Activated CD4-positive, alpha-beta T cell treated with anti-CD3 and anti-CD28 coated beads for 36 hours (primary cell): ENCODE data around the gene DIP2C. TPM values are rescaled to one million over a fixed set of nuclear protein-coding genes. Genes with fewer than 3 reads are reported as not detected.
"Not testable (repeated sequence)": the region's sequence is repeated elsewhere in the genome, so short reads cannot be mapped to it uniquely, and the experiment has no call there.

Source experiments
- ATAC-seq: fragments of 200-7000 bp; cut with Tn5 transposase; one replicate; pipeline ENCODE4 v1.10.0; 2021; ENCODE audit warnings: mild to moderate bottlenecking, moderate library complexity
- CTCF ChIA-PET: fragments of 350-600 bp; sonication (Branson Sonifier 250); formaldehyde crosslinking; loops from one replicate; lab custom pipeline; 2021; ENCODE audit warnings: antibody characterized with exemption; lab: Charles Lee
- POLR2A ChIA-PET: fragments of 350-600 bp; sonication (Branson Sonifier 250); formaldehyde crosslinking; loops from one replicate; lab custom pipeline; 2021; ENCODE audit warnings: antibody characterized with exemption, inconsistent platforms; lab: Charles Lee
- DNase-seq: peaks from one replicate; pipeline ENCODE4 v3.0.0-alpha.2; 2020
- H3K27ac Mint-ChIP-seq: one replicate; pipeline ENCODE4 v1.8.0; 2021; ENCODE audit warnings: mixed read lengths
- H3K27me3 Mint-ChIP-seq: one replicate; pipeline ENCODE4 v1.8.0; 2021; ENCODE audit warnings: mixed read lengths
- H3K36me3 Mint-ChIP-seq: one replicate; pipeline ENCODE4 v1.8.0; 2021; ENCODE audit warnings: low read depth, mixed read lengths
- H3K4me1 Mint-ChIP-seq: one replicate; pipeline ENCODE4 v1.8.0; 2021; ENCODE audit warnings: mixed read lengths
- H3K4me3 Mint-ChIP-seq: one replicate; pipeline ENCODE4 v1.8.0; 2021; ENCODE audit warnings: mild to moderate bottlenecking, moderate library complexity, mixed read lengths
- H3K9me3 Mint-ChIP-seq: one replicate; pipeline ENCODE4 v1.8.0; 2021; ENCODE audit warnings: low read depth, mixed read lengths
- intact Hi-C, 2 experiments: fragments of 100-400 bp; cut with DNase I in 1 of 2; cut with micrococcal nuclease in 1 of 2; formaldehyde crosslinking; loops; one replicate each; pipeline versions ENCODE4 v1.14.2 to v1.15.1; 2022 to 2024; cut with DNase I, micrococcal nuclease
- total RNA-seq, 2 experiments: library from RNA; stranded (reverse); gene quantifications; one replicate each; pipeline ENCODE4 v1.2.3, GENCODE V29; 2021

Gene DIP2C
- total RNA-seq, 2 experiments from 2014 or later = 0.76 to 0.94 TPM

DNA sequence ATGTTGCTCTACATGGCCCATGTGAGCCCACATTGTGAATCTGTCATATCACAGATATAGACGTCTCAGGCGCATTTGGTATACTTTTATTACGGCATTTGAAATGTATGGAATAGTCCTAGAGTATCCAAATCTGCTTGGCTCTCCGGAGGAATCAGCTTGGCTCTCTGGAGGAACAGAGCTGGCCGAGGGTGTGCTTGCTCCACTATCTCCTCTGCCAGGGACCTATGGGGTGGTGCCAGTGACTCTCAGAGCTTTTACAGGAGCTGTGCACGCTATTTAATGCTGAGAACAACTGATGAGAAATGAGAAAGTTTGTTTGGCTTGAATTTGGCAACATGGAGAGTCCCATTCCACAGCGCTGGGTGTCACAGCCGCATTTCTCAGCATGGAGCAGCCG is 410.2 kb downstream of the DIP2C start:
- POLR2A ChIA-PET = no interaction called here
- Mint-ChIP-seq H3K36me3 (no peaks in the 10 kb centered on the region), H3K9me3 (no peaks in the 10 kb centered on the region), H3K27ac (no peak overlapping the region), H3K27me3 (no peaks in the 10 kb centered on the region), H3K4me3 (no peak overlapping the region), H3K4me1 (peaks cover 13% of the 10 kb centered on the region)
- DNase-seq = no peak
- intact Hi-C loops = no loop called here
- CTCF ChIA-PET = interaction anchor here (0.6 kb wide), 1 partner anchor 1048 kb away, joined by 3 read pairs; no protein-coding TSS in a partner anchor
- no peak for ATAC-seq

DNA sequence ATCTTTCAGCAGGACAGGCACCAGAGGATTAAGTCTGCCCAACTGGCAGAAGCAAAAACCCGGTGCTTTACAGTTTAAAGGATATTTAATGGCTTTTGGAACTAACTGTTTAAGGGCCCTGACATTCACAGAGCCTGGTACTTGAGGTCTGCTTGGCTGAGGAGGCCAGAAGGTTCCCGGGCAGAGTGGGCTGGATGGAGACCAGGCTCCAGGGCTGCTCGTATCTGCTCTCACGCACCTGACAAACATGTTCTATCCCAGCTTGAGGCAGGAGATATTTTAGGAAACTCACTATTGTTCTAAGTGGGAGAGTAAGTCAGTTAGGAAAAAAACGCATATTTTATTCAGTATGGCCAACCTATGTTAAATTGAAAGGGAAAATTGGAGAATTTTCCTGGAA is 410.8 kb downstream of the DIP2C start:
- no peak for ATAC-seq
- H3K27ac Mint-ChIP-seq = no peak overlapping the region
- H3K4me3 Mint-ChIP-seq = no peak overlapping the region

GRCh38 chr10:277963-278362 is 411.5 kb downstream of the DIP2C start:
- Mint-ChIP-seq H3K9me3 (no peaks in the 10 kb centered on the region), H3K4me1 (peaks cover under 1% of the 10 kb centered on the region), H3K4me3 (no peak overlapping the region), H3K27ac (no peak overlapping the region), H3K36me3 (no peaks in the 10 kb centered on the region), H3K27me3 (no peaks in the 10 kb centered on the region)
- no peak for ATAC-seq
- CTCF ChIA-PET = no interaction called here
- POLR2A ChIA-PET = no interaction called here
- DNase-seq = no peak
- intact Hi-C loops = no loop called here

More for the DNA sequence above, 410.8 kb downstream of the DIP2C start:
- no peak for DNase-seq
- no peaks in the 10 kb centered on the region for H3K36me3 Mint-ChIP-seq
- no peaks in the 10 kb centered on the region for H3K27me3 Mint-ChIP-seq
- H3K9me3 Mint-ChIP-seq = no peaks in the 10 kb centered on the region
- ChIA-PET POLR2A (no interaction called here), CTCF (interaction anchor here (0.6 kb wide), 1 partner anchor 1049 kb away, joined by 3 read pairs; no protein-coding TSS in a partner anchor)
- H3K4me1 Mint-ChIP-seq = peaks cover 8% of the 10 kb centered on the region
- intact Hi-C loops = no loop called here

- H3K4me3 Mint-ChIP-seq = no peak overlapping the region
- H3K9me3 Mint-ChIP-seq = no peaks in the 10 kb centered on the region
- no peaks in the 10 kb centered on the region for H3K36me3 Mint-ChIP-seq
- ChIA-PET CTCF (interaction anchor here (0.7 kb wide), 1 partner anchor 24 kb away, joined by 3 read pairs; no protein-coding TSS in a partner anchor), POLR2A (no interaction called here)
- H3K27ac Mint-ChIP-seq = no peak overlapping the region
- intact Hi-C loops = no loop called here
- H3K4me1 Mint-ChIP-seq = no peaks in the 10 kb centered on the region
- ATAC-seq (no peak), DNase-seq (no peak)
- no peaks in the 10 kb centered on the region for H3K27me3 Mint-ChIP-seq
Observed at GRCh38 chr10:275680-276079, 413.8 kb downstream of the DIP2C start.

DNA sequence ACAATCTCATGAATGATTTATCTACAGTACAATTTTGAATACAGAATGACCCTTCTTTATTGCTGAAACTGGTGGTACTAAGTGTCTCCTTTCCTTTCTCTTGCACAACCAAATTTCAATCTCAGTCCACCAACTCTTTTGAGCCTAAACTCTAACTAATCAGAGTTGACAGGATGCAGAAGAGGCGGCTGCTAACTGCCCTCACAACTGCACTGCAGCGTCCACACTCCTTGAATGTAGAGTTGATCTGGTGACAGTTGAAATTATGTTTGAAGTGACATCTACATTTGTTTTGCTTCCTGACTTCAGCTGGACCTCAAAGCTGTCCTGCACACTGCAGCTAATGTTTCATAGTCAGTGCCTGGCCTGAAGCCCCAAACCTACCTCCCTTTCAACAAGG is 414.6 kb downstream of the DIP2C start:
- Mint-ChIP-seq H3K9me3 (no peaks in the 10 kb centered on the region), H3K4me1 (no peaks in the 10 kb centered on the region), H3K27me3 (no peaks in the 10 kb centered on the region), H3K27ac (no peak overlapping the region), H3K4me3 (no peak overlapping the region), H3K36me3 (no peaks in the 10 kb centered on the region)
- POLR2A ChIA-PET = no interaction called here
- intact Hi-C loops = no loop called here
- CTCF ChIA-PET = no interaction called here
- no peak for DNase-seq
- no peak for ATAC-seq

DNA sequence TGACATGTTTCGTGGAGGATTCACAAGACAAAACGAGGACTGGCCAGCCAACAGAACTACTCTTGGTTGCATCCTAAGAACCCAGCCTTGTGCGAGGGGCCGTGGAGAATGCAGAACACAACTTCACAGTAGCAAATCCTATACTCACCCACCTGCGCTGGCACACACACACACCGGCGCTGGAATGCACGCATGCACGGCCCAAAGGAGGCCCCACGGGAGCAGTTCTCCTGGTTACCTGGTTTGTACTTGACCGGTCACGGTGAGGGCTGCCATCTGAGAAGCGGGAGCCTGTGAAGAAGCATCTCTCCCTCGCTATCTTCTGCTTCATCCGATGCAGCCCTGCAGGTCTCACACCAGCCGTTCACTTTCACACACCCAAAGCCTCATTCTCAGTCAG is 416.4 kb downstream of the DIP2C start:
- Mint-ChIP-seq H3K9me3 (no peaks in the 10 kb centered on the region), H3K27ac (no peak overlapping the region), H3K4me3 (no peak overlapping the region), H3K4me1 (no peaks in the 10 kb centered on the region), H3K36me3 (no peaks in the 10 kb centered on the region), H3K27me3 (no peaks in the 10 kb centered on the region)
- DNase-seq = no peak
- intact Hi-C loops = no loop called here
- ChIA-PET POLR2A (no interaction called here), CTCF (no interaction called here)
- ATAC-seq = no peak

- no peak overlapping the region for H3K4me3 Mint-ChIP-seq
- ChIA-PET CTCF (interaction anchor here (1.1 kb wide), 1 partner anchor 130 kb away, joined by 5 read pairs; no protein-coding TSS in a partner anchor), POLR2A (no interaction called here)
Observed at GRCh38 chr10:271722-272121, 417.7 kb downstream of the DIP2C start.

GRCh38 chr10:271201-271600 is 418.3 kb downstream of the DIP2C start:
- DNase-seq (no peak), ATAC-seq (no peak)
- Mint-ChIP-seq H3K27ac (no peak overlapping the region), H3K27me3 (no peaks in the 10 kb centered on the region), H3K9me3 (no peaks in the 10 kb centered on the region), H3K4me1 (no peaks in the 10 kb centered on the region), H3K36me3 (no peaks in the 10 kb centered on the region), H3K4me3 (no peak overlapping the region)
- ChIA-PET POLR2A (no interaction called here), CTCF (no interaction called here)
- intact Hi-C loops = no loop called here

More at GRCh38 chr10:271722-272121, 417.7 kb downstream of the DIP2C start:
- DNase-seq (no peak), ATAC-seq (no peak)
- no peaks in the 10 kb centered on the region for H3K36me3 Mint-ChIP-seq
- intact Hi-C loops = no loop called here
- no peaks in the 10 kb centered on the region for H3K27me3 Mint-ChIP-seq
- no peaks in the 10 kb centered on the region for H3K9me3 Mint-ChIP-seq
- H3K4me1 Mint-ChIP-seq = no peaks in the 10 kb centered on the region
- H3K27ac Mint-ChIP-seq = no peak overlapping the region

DNA sequence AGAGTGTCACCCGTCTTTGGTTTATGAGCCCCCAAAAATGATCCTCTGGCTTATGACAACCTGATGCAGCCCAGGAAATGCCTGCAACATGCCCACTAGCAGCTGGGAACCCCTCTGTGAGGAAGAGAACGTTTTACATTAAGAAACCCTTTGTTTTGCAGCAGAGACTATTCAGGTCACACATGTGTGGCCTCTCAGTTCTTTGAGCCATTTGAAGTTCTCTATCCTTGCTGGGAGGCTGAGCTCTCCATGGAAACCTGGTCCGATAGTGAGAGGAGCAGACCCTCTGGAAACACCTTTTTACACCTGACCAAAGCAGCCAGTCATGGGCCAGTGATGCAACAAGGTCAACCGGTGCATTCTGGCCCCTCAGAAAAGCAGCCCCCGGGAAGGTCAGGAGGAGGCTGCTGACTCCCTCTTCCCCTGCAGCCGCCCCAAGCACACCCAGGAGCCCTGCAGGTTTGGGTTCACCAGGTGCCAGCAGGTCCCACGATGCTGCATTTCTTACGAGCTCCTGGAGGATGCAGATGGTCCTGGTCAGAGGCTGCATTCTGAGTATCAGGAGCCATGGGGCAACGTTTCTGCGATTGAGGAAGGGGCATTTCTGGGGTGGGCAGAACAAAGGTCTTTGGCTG is 419.9 kb downstream of the DIP2C start:
- no peaks in the 10 kb centered on the region for H3K27me3 Mint-ChIP-seq
- H3K9me3 Mint-ChIP-seq = no peaks in the 10 kb centered on the region
- CTCF ChIA-PET = no interaction called here
- intact Hi-C loops = no loop called here
- POLR2A ChIA-PET = no interaction called here
- DNase-seq = no peak
- no peaks in the 10 kb centered on the region for H3K36me3 Mint-ChIP-seq
- peaks cover 4% of the 10 kb centered on the region for H3K4me1 Mint-ChIP-seq
- no peak overlapping the region for H3K27ac Mint-ChIP-seq
- H3K4me3 Mint-ChIP-seq = no peak overlapping the region
- no peak for ATAC-seq

- no peak overlapping the region for H3K27ac Mint-ChIP-seq
- peaks cover 2% of the 10 kb centered on the region for H3K9me3 Mint-ChIP-seq
- ChIA-PET POLR2A (no interaction called here), CTCF (interaction anchor here (0.6 kb wide), 1 partner anchor 525 kb away, joined by 3 read pairs; no protein-coding TSS in a partner anchor)
- no peaks in the 10 kb centered on the region for H3K27me3 Mint-ChIP-seq
- H3K36me3 Mint-ChIP-seq = no peaks in the 10 kb centered on the region
- H3K4me1 Mint-ChIP-seq = peaks cover 7% of the 10 kb centered on the region
- ATAC-seq (no peak), DNase-seq (no peak)
- H3K4me3 Mint-ChIP-seq = no peak overlapping the region
- intact Hi-C loops = no loop called here
Observed at GRCh38 chr10:267705-268104, 421.8 kb downstream of the DIP2C start.

DNA sequence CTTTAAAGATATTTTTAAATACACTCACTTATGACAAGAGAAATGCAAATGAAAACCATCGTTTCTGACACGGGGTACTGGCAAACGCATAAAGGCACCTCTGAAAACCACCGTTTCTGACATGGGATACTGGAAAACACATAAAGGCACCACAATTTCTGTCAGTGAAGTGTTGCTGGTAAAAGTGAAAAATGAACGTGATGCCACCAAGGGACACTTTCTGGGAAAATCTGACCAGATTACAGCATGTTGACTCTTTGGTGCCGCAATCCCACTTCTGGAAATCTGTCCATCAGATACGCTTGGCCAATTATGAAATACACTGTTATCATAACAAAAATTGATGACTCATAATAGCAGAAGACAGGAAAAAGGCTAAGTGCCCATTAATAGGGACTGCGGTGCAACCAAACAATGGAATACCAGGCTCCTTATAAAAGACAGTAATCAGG is 422.5 kb downstream of the DIP2C start:
- H3K27me3 Mint-ChIP-seq = no peaks in the 10 kb centered on the region
- no peak overlapping the region for H3K4me3 Mint-ChIP-seq
- intact Hi-C loops = no loop called here
- H3K9me3 Mint-ChIP-seq = peaks cover 2% of the 10 kb centered on the region
- no peak for ATAC-seq
- POLR2A ChIA-PET = no interaction called here
- no peaks in the 10 kb centered on the region for H3K36me3 Mint-ChIP-seq
- peaks cover 7% of the 10 kb centered on the region for H3K4me1 Mint-ChIP-seq
- no peak for DNase-seq
- no peak overlapping the region for H3K27ac Mint-ChIP-seq
- CTCF ChIA-PET = no interaction called here

GRCh38 chr10:265816-266588 is 423.5 kb downstream of the DIP2C start:
- DNase-seq, H3K36me3 Mint-ChIP-seq, H3K4me3 Mint-ChIP-seq, H3K9me3 Mint-ChIP-seq, H3K4me1 Mint-ChIP-seq, H3K27ac Mint-ChIP-seq, POLR2A ChIA-PET, ATAC-seq, CTCF ChIA-PET, H3K27me3 Mint-ChIP-seq: not testable (repeated sequence)
- intact Hi-C loops = loop anchor here in 1 of 2 experiments (1.0 kb wide), 1 partner anchor 17 kb away; no protein-coding TSS in a partner anchor
